GM12875 (cell line): ENCODE results near the gene TSC22D2.
"Not testable (repeated sequence)": the region's sequence is repeated elsewhere in the genome, so short reads cannot be mapped to it uniquely, and the experiment has no call there.

Experiments used
- H3K4me3 ChIP-seq: one replicate; pipeline ENCODE4 v1.5.1; 2011; ENCODE audit warnings: low read depth, low read length, control low read depth
- CTCF ChIP-seq: IDR thresholded peaks from 2 replicates; pipeline ENCODE4 v1.5.1; 2011; ENCODE audit warnings: low read depth, mild to moderate bottlenecking, control low read depth, inconsistent platforms, low read length, moderate library complexity, borderline replicate concordance; ENCODE audit not compliant: insufficient read depth

The TSC22D2 gene

GRCh38 chr3:150495563-150496168 is 87.6 kb downstream of the TSC22D2 start:
- TF ChIP-seq CTCF = 0 out of 2 replicates have a peak, but pooled peaks have one; percentile 22
- H3K4me3 ChIP-seq = no peak overlapping the region

GRCh38 chr3:150497956-150498355 is 89.9 kb downstream of the TSC22D2 start:
- no peak overlapping the region for H3K4me3 ChIP-seq
- TF ChIP-seq CTCF = no peak

- not testable (repeated sequence) for H3K4me3 ChIP-seq
Observed at GRCh38 chr3:150500960-150501359, 92.9 kb downstream of the TSC22D2 start.

GRCh38 chr3:150503402-150504099 is 95.5 kb downstream of the TSC22D2 start:
- 0 out of 2 replicates have a peak, but pooled peaks have one; percentile 12 for TF ChIP-seq CTCF
- H3K4me3 ChIP-seq = no peak overlapping the region

GRCh38 chr3:150504483-150504882 is 96.4 kb downstream of the TSC22D2 start:
- no peak overlapping the region for H3K4me3 ChIP-seq
- no peak for TF ChIP-seq CTCF

- no peak overlapping the region for H3K4me3 ChIP-seq
- no peak for TF ChIP-seq CTCF
Observed at GRCh38 chr3:150508401-150508800, 100.3 kb downstream of the TSC22D2 start.

GRCh38 chr3:150509780-150510179 is 101.7 kb downstream of the TSC22D2 start:
- TF ChIP-seq CTCF = no peak

More at GRCh38 chr3:150509780-150510179, 101.7 kb downstream of the TSC22D2 start:
- H3K4me3 ChIP-seq = no peak overlapping the region
